Fibroblast of lung (primary cell): Measurements from ENCODE around the gene LRP8. TPM values are rescaled to one million over a fixed set of nuclear protein-coding genes. Genes with fewer than 3 reads are reported as not detected.

Source experiments
- DNase-seq, 2 donors: peaks; one replicate each; pipeline versions ENCODE4 v3.0.0 to v3.0.0-alpha.2; 2010; ENCODE audit warnings: low read depth in 2 of 2
- H2AFZ ChIP-seq: 2 replicates; pipeline ENCODE4 v1.5.1; 2012; ENCODE audit warnings: low read length, control low read depth, inconsistent platforms
- H3K27ac ChIP-seq: 2 replicates; pipeline ENCODE4 v1.5.1; 2011; ENCODE audit warnings: low read length, control low read depth; ENCODE audit not compliant: insufficient read depth
- H3K27me3 ChIP-seq: 2 replicates; pipeline ENCODE4 v1.5.1; 2011; ENCODE audit warnings: mild to moderate bottlenecking, low read length; ENCODE audit not compliant: control insufficient read depth, insufficient read depth
- H3K36me3 ChIP-seq: 2 replicates; pipeline ENCODE4 v1.5.1; 2011; ENCODE audit warnings: low read length; ENCODE audit not compliant: control insufficient read depth, insufficient read depth
- H3K4me1 ChIP-seq: 2 replicates; pipeline ENCODE4 v1.5.1; 2011; ENCODE audit warnings: low read length; ENCODE audit not compliant: control insufficient read depth, insufficient read depth; ENCODE audit errors: extremely low read depth
- H3K4me2 ChIP-seq: 2 replicates; pipeline ENCODE4 v1.5.1; 2011; ENCODE audit warnings: low read length, control low read depth; ENCODE audit not compliant: insufficient read depth; ENCODE audit errors: extremely low read depth
- H3K4me3 ChIP-seq, 4 experiments: fragments of 200-600 bp in 1 of 4; sonication (generic) in 1 of 4; replicated peaks in 1 of 4; 2 replicates each; pipeline ENCODE4 v1.5.1; 2011 to 2016; ENCODE audit warnings: low read length in 4 of 4, low read depth in 3 of 4, mild to moderate bottlenecking in 3 of 4, control low read depth in 2 of 4, inconsistent platforms in 1 of 4, mixed read lengths in 1 of 4; ENCODE audit not compliant: insufficient read depth in 1 of 4; ENCODE audit errors: control extremely low read depth in 1 of 4
- H3K79me2 ChIP-seq: 2 replicates; pipeline ENCODE4 v1.5.1; 2012; ENCODE audit warnings: mild to moderate bottlenecking, low read length, inconsistent platforms; ENCODE audit not compliant: control insufficient read depth, insufficient read depth
- H3K9ac ChIP-seq: 2 replicates; pipeline ENCODE4 v1.5.1; 2011; ENCODE audit warnings: mild to moderate bottlenecking, low read length, control low read depth; ENCODE audit not compliant: insufficient read depth
- H3K9me3 ChIP-seq: 2 replicates; pipeline ENCODE4 v1.5.1; 2012; ENCODE audit warnings: low read depth, low read length; ENCODE audit not compliant: control insufficient read depth, insufficient read depth
- H4K20me1 ChIP-seq: 2 replicates; pipeline ENCODE4 v1.5.1; 2011; ENCODE audit warnings: low read length; ENCODE audit not compliant: control insufficient read depth, insufficient read depth; ENCODE audit errors: extremely low read depth
- EZH2 ChIP-seq: IDR thresholded peaks from 2 replicates; pipeline ENCODE4 v1.5.1; 2012; ENCODE audit warnings: low read length, control low read depth, mild to moderate bottlenecking; ENCODE audit errors: missing control alignments
- polyA plus RNA-seq, 2 donors: library from polyadenylated mRNA; depleted of rRNA in 1 of 2; stranded (reverse) in 1 of 2; unstranded in 1 of 2; fragments of >200 nt; gene quantifications; 2 replicates each; pipeline ENCODE4 v1.2.1, GENCODE V29; 2011 to 2012; ENCODE audit warnings: missing spikeins in 1 of 2
- total RNA-seq: library from RNA; depleted of rRNA; stranded (reverse); fragments of >200 nt; gene quantifications from 2 replicates; pipeline ENCODE4 v1.2.1, GENCODE V29; 2014
- TF ChIP-seq, protein P1 (sequence below), 2 donors: IDR thresholded peaks in 1 of 2; conservative IDR thresholded peaks in 1 of 2; 1 replicate in 1 of 2; 2 replicates in 1 of 2; pipeline ENCODE4 v1.5.1; 2011 to 2012; ENCODE audit warnings: low read length in 2 of 2, control low read depth in 1 of 2, inconsistent platforms in 1 of 2, low read depth in 1 of 2, mild to moderate bottlenecking in 1 of 2

LRP8 gene
- total and polyA plus RNA-seq, 2 donors (not counting 1 experiment from before 2014, with no cell fraction given): 8.4 to 10.3 TPM

DNA sequence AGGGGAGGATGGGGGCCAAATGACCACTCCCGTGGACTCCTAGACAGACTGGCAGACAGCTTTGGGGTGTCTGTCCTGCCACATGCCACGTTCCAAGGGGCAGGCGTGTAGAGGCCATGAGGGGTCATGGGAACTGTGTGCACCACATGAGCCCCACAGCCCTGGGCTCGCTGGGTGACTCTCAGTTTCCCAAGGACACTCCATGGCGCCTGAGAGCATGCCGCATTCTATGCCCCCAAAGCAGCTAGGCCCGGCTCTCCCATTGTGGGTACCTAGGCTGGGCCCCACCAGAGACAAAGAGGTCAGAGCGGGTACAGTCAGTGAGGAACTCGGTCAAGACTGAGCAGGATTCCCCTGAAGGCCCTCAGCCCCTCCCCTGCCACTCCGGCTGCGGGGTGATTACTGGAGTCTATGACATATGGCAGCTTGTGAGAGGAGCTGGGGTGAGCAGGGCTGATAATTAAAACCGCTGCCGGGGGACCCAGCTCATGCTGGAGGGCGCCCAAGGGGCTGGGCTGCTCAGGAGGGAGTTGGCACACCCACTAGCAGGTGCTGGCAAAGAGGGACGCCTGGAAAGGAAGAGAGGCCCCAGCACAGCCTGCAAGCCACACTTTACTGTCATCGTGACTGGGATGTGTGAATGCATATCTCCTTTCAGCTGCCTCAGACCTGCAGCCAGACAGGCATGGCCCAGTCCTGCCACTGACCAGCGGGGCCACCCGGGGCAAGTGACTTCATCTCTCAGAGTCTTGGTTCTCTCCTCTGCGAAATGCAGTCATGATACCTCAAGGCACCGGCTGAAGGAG is 8.4 kb downstream of the LRP8 start:
- Histone ChIP-seq H3K9ac (no peak overlapping the region), H3K79me2 (no peaks in the 10 kb centered on the region), H4K20me1 (no peaks in the 10 kb centered on the region), H3K4me3 (no peak overlapping the region), H3K27ac (no peak overlapping the region), H2AFZ (no peak overlapping the region), H3K4me2 (no peak overlapping the region), H3K4me1 (no peaks in the 10 kb centered on the region), H3K9me3 (no peaks in the 10 kb centered on the region), H3K36me3 (peaks cover 13% of the 10 kb centered on the region), H3K27me3 (no peaks in the 10 kb centered on the region)
- no peak for TF ChIP-seq EZH2
- TF ChIP-seq, protein P1, sequence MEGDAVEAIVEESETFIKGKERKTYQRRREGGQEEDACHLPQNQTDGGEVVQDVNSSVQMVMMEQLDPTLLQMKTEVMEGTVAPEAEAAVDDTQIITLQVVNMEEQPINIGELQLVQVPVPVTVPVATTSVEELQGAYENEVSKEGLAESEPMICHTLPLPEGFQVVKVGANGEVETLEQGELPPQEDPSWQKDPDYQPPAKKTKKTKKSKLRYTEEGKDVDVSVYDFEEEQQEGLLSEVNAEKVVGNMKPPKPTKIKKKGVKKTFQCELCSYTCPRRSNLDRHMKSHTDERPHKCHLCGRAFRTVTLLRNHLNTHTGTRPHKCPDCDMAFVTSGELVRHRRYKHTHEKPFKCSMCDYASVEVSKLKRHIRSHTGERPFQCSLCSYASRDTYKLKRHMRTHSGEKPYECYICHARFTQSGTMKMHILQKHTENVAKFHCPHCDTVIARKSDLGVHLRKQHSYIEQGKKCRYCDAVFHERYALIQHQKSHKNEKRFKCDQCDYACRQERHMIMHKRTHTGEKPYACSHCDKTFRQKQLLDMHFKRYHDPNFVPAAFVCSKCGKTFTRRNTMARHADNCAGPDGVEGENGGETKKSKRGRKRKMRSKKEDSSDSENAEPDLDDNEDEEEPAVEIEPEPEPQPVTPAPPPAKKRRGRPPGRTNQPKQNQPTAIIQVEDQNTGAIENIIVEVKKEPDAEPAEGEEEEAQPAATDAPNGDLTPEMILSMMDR (conservative IDR thresholded peaks at IDR 0.05 in 1 of 2, IDR thresholded peaks at IDR 0.05 in 1 of 2; ENCODE audit: low read depth in 1 of 2, low read length in 2 of 2): no peak
- no peak for DNase-seq

DNA sequence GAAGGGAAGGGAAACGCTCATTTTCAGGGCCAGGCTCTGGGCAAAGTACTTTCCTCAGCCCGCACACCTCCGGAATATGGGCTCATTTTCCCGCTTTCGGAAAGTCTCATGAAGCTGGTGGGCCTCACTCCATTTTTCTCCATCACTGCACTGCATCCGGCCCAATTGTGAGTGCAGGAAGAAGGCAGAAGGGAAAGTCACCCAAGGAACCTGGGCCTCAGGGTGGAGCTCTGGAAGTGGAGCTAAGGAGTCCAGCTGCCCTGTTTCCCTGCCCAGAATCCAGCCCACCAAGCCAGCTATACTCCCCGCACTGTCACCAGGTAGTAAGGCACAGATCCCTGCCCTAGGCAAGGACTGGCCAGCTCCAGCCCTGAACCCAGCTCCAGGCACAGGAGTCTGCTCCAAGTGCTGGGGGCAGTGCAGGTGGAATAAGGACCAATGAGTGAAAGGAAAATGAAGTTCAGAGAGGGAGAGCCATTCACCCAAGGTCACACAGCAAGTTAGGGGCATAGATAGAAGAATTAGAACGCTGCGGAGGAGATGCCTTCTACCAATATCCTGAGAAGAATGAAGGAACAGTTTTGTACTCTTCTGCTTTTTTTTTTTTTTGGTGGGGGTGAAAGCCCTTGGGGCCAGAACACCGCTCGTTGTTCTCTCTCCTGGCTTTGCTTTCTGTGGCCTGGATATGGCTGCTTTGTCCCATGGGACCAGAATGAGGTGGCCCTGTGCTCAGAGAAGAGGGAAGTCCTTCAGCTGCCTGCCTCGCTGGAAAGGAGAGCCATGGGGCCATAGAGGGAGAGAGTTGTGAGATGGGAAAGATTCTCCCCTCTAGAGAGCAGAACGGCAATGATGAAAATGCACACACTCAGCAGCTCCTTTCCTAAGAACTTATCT is 10.0 kb downstream of the LRP8 start:
- H3K4me2 ChIP-seq: no peak overlapping the region
- H3K27ac ChIP-seq: no peak overlapping the region
- H3K36me3 ChIP-seq: peaks cover 10% of the 10 kb centered on the region
- no peaks in the 10 kb centered on the region for H4K20me1 ChIP-seq
- no peaks in the 10 kb centered on the region for H3K27me3 ChIP-seq
- H3K4me1 ChIP-seq: no peaks in the 10 kb centered on the region
- H3K79me2 ChIP-seq: no peaks in the 10 kb centered on the region
- no peak overlapping the region for H3K9ac ChIP-seq
- DNase-seq: no peak
- no peak for TF ChIP-seq EZH2
- TF ChIP-seq, protein P1 (conservative IDR thresholded peaks at IDR 0.05 in 1 of 2, IDR thresholded peaks at IDR 0.05 in 1 of 2; ENCODE audit: low read depth in 1 of 2, low read length in 2 of 2): no peak
- H3K9me3 ChIP-seq: no peaks in the 10 kb centered on the region
- no peak overlapping the region for H3K4me3 ChIP-seq
- no peak overlapping the region for H2AFZ ChIP-seq
